Adrenal gland (tissue), 5 donors: ENCODE measurements around the gene NFE2L2.

Source experiments
- CTCF ChIP-seq, 6 experiments: fragments of 450-650 bp in 4 of 6; fragments of 200-600 bp in 2 of 6; sonication (generic) in 1 of 6; IDR thresholded peaks; 1 replicate in 5 of 6; 2 replicates in 1 of 6; pipeline versions ENCODE4 v1.5.1 to v1.8.0; 2016 to 2021; ENCODE audit warnings: antibody characterized with exemption in 6 of 6, mild to moderate bottlenecking in 2 of 6, moderate library complexity in 1 of 6
- POLR2A ChIP-seq, 2 donors: fragments of 450-650 bp; IDR thresholded peaks; one replicate each; pipeline ENCODE4 v1.6.1; 2017; ENCODE audit warnings: antibody characterized with exemption in 2 of 2, mild to moderate bottlenecking in 2 of 2, moderate library complexity in 1 of 2
- donor health status: DM: no; HTN: no; CAD: no.

- TF ChIP-seq POLR2A (IDR thresholded peaks at IDR 0.05) (no peak), CTCF (IDR thresholded peaks at IDR 0.05) (no peak)
These were observed 26.6 kb downstream of the NFE2L2 start for GRCh38 chr2:177237932-177238331.
